NB4 (cell line): Measurements from ENCODE around the gene MIA2.

Experiments used
- DNase-seq: peaks from one replicate; pipeline ENCODE4 v3.0.0; 2010; ENCODE audit warnings: low read depth
- H3K4me3 ChIP-seq: one replicate; pipeline ENCODE4 v1.5.1; 2011; ENCODE audit warnings: mild to moderate bottlenecking, low read depth, low read length, moderate library complexity
- CTCF ChIP-seq: IDR thresholded peaks from one replicate; pipeline ENCODE4 v1.5.1; 2012; ENCODE audit warnings: low read depth, low read length
- MAX ChIP-seq: IDR thresholded peaks from 2 replicates; pipeline ENCODE4 v1.6.1; 2011; ENCODE audit warnings: low read depth, low read length
- MYC ChIP-seq: IDR thresholded peaks from 2 replicates; pipeline ENCODE4 v1.6.1; 2011; ENCODE audit warnings: low read depth, low read length
- POLR2A ChIP-seq: IDR thresholded peaks from 2 replicates; pipeline ENCODE4 v1.6.1; 2011; ENCODE audit warnings: mild to moderate bottlenecking; ENCODE audit not compliant: insufficient read length; ENCODE audit errors: extremely low read depth

The MIA2 gene

DNA sequence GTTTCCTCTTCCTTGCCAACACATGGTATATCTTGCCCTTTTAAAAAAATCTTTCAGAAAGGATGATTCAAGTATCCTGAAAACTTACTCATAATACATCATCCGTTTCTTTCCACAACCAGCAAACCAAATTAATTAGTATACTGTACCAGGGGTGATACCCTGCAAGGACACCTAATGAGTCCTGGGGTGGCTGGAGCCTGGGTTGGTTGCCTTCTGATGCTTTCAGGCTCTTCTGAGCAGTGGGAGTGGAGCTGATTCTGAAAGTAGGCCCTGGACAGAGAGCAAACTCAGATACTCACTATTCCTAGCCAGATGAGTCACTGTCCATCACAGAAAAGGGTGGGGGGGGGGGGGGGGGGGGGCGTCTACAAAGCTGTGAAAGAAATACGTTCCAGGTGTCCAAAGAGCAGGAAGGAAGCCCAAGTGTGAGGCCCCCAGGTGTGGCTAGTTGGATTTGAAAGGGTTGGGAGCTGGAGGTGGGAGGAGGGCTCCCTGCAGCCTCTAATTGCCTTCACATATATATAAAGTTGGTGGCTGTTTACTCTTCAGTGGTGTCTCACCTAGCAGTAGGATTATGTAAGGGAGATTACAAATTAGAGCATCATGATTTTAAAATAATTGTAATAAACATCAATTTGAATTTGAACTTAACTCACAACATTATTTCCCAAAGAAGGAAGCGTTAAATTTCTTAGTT, 162.0 kb downstream of the MIA2 start:
- DNase-seq, result no peak
- no peak overlapping the region for H3K4me3 ChIP-seq
- no peak for TF ChIP-seq MYC
- no peak for TF ChIP-seq MAX
- no peak for TF ChIP-seq POLR2A
- TF ChIP-seq CTCF, result no peak

GRCh38 chr14:39396448-39396847, 162.7 kb downstream of the MIA2 start:
- TF ChIP-seq MYC (no peak), POLR2A (no peak), MAX (no peak), CTCF (no peak)
- no peak overlapping the region for H3K4me3 ChIP-seq
- DNase-seq, result peak; percentile 8

GRCh38 chr14:39398382-39398781, 164.7 kb downstream of the MIA2 start:
- no peak for DNase-seq
- TF ChIP-seq MYC (no peak), POLR2A (no peak), CTCF (no peak), MAX (no peak)
- H3K4me3 ChIP-seq, result no peak overlapping the region

GRCh38 chr14:39406560-39406959, 172.8 kb downstream of the MIA2 start:
- DNase-seq, result no peak
- no peak overlapping the region for H3K4me3 ChIP-seq
- TF ChIP-seq MAX, result no peak
- no peak for TF ChIP-seq CTCF
- no peak for TF ChIP-seq POLR2A
- TF ChIP-seq MYC, result no peak

DNA sequence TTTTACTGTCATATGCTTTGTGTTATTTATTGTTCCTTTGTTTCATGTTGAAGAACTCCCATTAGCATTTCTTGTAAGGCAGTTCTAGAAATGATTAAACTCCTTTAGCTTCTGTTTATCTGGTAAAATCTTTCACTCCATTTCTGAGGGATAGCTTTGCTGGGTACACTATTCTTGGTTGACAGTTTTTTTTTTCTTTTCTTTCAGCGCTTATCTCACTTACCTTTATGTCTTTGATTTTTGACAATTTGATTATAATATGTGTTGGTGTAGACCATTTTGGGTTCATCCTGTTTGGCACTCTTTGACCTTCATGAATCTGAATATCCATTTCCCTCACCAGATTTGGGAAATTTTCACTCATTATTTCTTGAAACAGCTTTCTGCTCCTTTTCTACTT, 182.4 kb downstream of the MIA2 start:
- no peak overlapping the region for H3K4me3 ChIP-seq
- TF ChIP-seq MAX (no peak), MYC (no peak), CTCF (no peak), POLR2A (no peak)
- DNase-seq, result no peak

GRCh38 chr14:39417014-39417413, 183.3 kb downstream of the MIA2 start:
- no peak overlapping the region for H3K4me3 ChIP-seq
- peak; percentile 15 for DNase-seq
- no peak for TF ChIP-seq POLR2A
- TF ChIP-seq CTCF, result no peak
- TF ChIP-seq MYC, result no peak
- no peak for TF ChIP-seq MAX
